Mucosa of stomach (tissue), 1 donor: ENCODE results near the gene IL1RL2.

Source experiments
- H3K27me3 ChIP-seq: one replicate; pipeline ENCODE4 v1.7.0; 2013; ENCODE audit warnings: mild to moderate bottlenecking, low read length; ENCODE audit not compliant: control insufficient read depth, insufficient read depth
- H3K36me3 ChIP-seq: one replicate; pipeline ENCODE4 v1.7.0; 2013; ENCODE audit warnings: low read length; ENCODE audit not compliant: control insufficient read depth, insufficient read depth
- H3K4me1 ChIP-seq: one replicate; pipeline ENCODE4 v1.7.0; 2013; ENCODE audit warnings: mild to moderate bottlenecking, low read length; ENCODE audit not compliant: control insufficient read depth, insufficient read depth
- H3K4me3 ChIP-seq: one replicate; pipeline ENCODE4 v1.7.0; 2013; ENCODE audit warnings: low read length
- H3K9ac ChIP-seq: one replicate; pipeline ENCODE4 v1.7.0; 2013; ENCODE audit warnings: mild to moderate bottlenecking, low read length, moderate library complexity
- H3K9me3 ChIP-seq: one replicate; pipeline ENCODE4 v1.7.0; 2013; ENCODE audit warnings: mild to moderate bottlenecking, low read length, moderate library complexity; ENCODE audit not compliant: control insufficient read depth
- donor health status: Pancreatic carcinoma.

The IL1RL2 gene

GRCh38 chr2:102286041-102286440 is 99.2 kb downstream of the IL1RL2 start:
- no peak overlapping the region for H3K9ac ChIP-seq
- H3K4me1 ChIP-seq: no peaks in the 10 kb centered on the region
- no peak overlapping the region for H3K4me3 ChIP-seq
- no peaks in the 10 kb centered on the region for H3K36me3 ChIP-seq
- H3K27me3 ChIP-seq: no peaks in the 10 kb centered on the region
- no peaks in the 10 kb centered on the region for H3K9me3 ChIP-seq

- H3K4me1 ChIP-seq: no peaks in the 10 kb centered on the region
- no peaks in the 10 kb centered on the region for H3K36me3 ChIP-seq
- no peak overlapping the region for H3K4me3 ChIP-seq
- H3K9ac ChIP-seq: no peak overlapping the region
- no peaks in the 10 kb centered on the region for H3K9me3 ChIP-seq
- no peaks in the 10 kb centered on the region for H3K27me3 ChIP-seq
These were observed 102.3 kb downstream of the IL1RL2 start for GRCh38 chr2:102289129-102289528.
